GM21528 (cell line): ENCODE results near the gene ADK.

ENCODE experiments used
- ATAC-seq: cut with Tn5 transposase; IDR thresholded peaks from one replicate; pipeline ENCODE4 v1.9.1; 2021; ENCODE audit warnings: mild to moderate bottlenecking, moderate library complexity; ENCODE audit not compliant: unreplicated experiment, low FRiP score

ADK gene

DNA sequence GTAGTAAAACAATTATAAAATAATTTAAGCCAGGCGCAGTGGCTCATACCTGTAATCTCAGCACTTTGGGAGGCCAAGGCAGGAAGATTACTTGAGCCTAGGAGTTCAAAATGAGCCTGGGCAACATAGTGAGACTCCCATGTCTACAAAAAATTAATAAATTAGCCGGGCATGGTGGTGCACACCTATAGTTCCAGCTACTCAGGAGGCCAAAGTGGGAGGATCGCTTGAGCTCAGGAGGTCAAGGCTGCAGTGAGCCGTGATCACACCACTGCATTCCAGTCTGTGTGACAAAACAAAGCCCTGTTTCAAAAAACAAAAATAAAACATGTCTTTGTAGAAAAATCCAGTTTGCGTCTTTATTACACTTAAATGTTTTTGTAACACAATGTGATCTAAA lies 533.4 kb downstream of the ADK start:
- ATAC-seq = no peak

- ATAC-seq = no peak
These were observed 534.5 kb downstream of the ADK start for GRCh38 chr10:74685564-74685963.

DNA sequence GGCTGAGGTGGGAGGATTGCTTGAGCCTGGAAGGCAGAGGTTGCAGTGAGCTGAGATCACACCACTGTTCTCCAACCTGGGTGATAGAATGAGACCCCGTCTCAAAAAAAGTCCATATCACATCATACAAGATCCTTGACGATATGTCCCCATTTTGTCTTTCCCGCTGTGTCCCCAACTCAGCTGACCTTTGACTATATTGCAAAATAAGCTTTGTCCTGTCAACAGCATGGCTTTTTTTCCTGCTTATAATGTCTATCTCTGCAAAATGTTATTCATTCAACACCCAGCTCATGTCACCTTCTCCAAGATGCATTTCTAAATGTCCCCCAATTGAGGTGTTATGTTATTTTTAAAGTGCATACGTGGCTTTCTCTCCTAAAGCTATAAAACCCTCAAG lies 539.4 kb downstream of the ADK start:
- no peak for ATAC-seq

GRCh38 chr10:74691164-74691563 lies 540.1 kb downstream of the ADK start:
- no peak for ATAC-seq

DNA sequence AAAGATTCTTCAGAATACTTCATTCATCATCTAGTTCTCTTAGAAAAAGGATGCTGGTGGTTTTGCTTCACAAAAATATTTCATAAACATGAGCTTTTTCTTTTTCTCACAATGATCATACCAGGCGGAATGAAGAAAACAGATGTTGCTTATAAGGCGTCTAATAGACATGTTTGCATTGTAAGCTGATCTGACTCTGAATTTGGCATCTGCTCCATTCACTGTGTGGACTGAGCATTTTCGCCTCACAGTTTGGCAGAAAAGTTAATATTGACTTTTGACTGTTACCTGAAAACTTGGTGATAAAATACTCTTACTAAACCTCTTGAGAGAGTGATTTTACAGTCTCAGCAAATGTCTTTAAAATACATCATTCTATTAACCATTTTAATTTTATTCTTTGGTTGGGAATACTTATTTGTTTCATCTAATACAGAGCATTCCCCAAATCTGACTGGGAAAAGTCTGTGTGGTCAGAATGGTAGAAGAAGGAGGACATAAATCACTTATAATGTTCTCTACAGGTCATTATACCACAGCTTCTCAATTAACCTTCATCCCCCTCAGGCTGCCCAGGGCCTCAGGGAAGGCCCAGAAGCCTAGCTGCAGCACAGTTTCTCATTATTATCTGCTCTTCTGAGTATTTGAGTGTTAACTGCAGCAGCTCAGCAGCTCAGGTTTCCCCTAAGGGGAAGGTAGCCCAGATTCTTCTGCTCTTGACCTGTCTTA lies 553.8 kb downstream of the ADK start:
- no peak for ATAC-seq

DNA sequence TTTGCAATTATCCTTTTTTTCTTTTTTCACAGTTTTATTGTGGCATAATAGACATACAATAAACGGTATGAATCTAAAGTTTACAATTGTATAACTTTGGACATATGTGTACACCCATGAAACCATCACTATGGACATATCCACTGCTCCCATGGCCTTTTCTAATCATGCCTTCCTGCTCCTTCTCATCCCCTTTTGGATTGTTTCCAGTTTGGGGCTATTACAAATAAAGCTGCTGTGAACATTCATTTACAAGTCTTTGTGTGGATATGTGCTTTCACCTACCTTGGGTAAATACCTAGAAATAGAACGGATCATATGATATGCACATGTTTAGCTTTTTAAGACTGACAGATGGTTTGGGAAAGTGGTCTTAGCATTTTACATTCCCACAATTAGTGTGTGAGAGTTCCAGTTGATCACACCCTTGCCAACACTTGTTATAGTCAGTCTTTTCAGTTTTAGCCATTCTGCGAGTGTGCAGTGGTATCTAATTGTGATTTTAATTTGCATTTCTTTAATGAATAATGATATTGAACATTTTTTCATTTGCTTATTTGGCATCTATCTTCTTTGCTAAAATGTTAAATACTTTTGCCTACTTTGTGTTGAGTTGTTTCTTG lies 554.4 kb downstream of the ADK start:
- ATAC-seq = no peak

- ATAC-seq = no peak
These were observed 555.9 kb downstream of the ADK start for GRCh38 chr10:74706966-74707365.

- no peak for ATAC-seq
These were observed 557.2 kb downstream of the ADK start for GRCh38 chr10:74708246-74708645.

GRCh38 chr10:74718208-74718607 lies 567.2 kb downstream of the ADK start:
- no peak for ATAC-seq

DNA sequence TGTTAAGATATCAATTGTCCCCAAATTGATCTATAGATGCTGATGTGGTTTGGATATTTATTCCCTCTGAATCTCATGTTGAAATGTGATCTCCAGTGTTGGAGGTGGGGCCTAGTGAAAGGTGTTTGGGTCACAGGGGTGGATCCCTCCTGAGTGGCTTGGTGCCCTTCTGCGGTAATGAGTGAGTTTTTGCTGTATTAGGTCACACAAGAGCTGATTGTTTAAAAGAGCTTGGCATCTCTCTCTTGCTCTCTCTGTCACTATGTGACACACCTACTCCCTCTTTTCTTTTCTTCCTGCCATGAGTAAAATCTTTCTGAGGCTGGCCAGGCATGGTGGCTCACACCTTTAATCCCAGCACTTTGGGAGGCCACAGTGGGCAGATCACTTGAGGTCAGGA lies 577.2 kb downstream of the ADK start:
- no peak for ATAC-seq

DNA sequence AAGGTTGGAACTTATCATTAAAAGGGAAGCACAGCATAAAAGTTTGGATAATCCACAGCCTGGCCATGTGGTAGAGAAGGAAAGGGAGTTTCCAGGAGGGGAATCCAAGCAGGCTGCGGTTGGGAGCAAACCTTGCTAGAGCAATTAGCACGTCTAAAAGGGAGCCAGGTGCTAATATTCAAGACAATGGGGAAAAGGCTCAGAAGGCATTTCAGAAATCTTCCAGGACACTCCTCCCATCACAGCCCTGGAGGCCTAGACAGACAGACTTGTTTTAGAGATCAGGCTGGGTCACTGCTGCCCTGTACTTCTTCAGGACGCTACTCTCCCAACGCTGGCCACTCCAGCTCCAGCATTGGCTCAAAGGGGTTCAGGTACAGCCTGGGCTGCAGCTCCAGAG lies 579.2 kb downstream of the ADK start:
- ATAC-seq = no peak

DNA sequence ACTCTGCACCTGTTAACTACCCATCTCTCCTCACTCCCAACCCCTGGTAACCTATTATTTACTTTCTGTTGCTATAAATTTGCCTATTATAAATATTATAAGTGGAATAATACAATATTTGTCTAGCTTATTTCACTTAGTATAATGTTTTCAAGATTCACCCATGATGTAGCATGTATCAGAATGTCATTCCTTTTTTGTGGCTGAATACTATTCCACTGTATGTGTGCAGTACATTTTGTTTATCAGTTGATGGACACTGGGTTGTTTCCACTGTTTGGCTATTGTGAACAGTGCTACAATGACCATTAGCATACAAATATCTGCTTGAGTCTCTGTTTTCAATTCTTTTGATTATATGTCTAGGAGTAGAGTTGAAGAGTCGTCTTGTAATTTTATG lies 582.6 kb downstream of the ADK start:
- no peak for ATAC-seq

- ATAC-seq = no peak
These were observed 585.0 kb downstream of the ADK start for GRCh38 chr10:74736029-74736428.

GRCh38 chr10:74738052-74738451 lies 587.0 kb downstream of the ADK start:
- no peak for ATAC-seq

DNA sequence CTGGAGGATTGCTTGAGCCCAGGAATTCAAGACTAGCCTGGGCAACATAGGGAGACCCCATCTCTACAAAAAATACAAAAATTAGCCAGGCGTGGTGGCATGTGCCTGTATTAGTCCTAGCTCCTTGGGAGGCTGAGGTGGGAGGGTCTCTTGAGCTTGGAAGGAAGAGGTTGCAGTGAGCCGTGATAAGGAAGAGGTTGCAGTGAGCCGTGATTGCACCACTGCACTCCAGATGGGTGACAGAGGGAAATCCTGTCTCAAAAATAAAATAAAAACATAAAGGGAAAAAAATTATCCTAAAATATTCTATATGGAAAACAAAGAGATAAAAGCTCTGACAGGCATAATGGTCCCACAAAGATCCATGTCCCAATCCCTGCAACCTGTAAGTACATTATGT lies 587.5 kb downstream of the ADK start:
- ATAC-seq = no peak

DNA sequence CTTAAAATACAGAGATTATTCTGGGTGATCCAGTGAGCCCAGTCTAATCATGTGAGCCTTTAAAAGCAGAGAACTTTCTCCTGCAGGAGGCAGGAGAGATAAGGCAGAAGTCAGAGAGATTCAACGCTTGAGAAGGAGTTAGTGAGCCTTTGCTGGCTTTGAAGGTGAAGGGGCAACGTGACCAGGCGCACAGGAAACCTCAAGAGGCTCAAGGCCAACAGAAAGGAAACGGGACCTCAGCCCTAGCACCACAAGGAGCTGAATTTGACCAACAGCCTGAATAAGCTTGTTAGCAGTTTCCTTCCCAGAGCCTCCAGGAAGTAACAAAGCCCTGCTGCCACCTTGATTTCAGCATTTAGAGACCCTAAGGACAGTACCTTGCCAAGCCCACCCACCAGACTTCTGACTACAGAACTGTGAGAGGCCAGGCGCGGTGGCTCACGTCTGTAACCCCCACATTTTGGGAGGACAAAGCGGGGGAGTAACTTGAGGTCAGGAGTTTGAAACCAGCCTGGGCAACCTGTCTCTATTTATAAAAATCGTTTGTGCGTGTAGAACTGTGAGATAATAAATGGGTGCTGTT lies 588.1 kb downstream of the ADK start:
- ATAC-seq = peak; percentile 89

DNA sequence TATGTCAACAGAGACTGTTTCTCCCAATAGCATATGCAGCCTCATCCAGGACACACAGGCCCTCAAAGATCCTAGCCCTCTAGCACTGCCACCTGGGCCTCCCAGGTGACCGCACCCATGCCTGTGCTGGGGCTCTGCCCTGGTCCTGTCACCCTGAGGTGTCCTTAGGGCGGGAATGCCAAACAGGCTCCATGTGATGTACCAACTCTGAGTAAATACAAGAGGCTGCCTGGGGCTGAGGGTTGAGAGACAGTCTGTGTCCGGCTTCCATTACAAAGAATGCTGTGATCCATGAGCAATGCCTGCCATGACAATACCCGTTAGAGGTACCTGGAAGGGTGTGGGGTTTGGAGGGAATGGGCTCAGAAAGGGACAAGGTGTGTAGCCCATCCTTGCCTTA lies 592.4 kb downstream of the ADK start:
- no peak for ATAC-seq

GRCh38 chr10:74745449-74745848 lies 594.4 kb downstream of the ADK start:
- ATAC-seq = no peak

GRCh38 chr10:74746813-74747212 lies 595.8 kb downstream of the ADK start:
- ATAC-seq = no peak

- ATAC-seq = no peak
These were observed 597.5 kb downstream of the ADK start for GRCh38 chr10:74748468-74749031.

DNA sequence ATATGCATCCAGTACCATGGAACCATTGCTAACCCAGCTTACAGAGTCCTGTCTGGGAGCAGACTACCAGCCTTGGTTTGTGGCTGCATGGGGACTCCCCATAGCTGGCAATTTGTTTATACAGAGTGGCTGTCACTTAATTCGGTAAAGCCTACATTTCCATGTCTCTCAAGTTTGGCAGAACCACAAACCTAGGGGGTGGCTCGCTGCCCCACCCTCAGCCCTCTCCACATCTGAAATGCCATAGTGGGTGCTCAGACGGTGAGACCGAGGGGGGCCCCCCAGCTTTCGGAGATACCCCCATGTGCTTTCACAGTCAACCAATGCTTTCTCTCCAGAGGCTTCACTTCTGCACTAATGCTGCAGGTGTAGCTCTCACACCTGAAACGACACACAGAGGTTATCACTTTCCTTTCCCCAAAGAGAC lies 599.8 kb downstream of the ADK start:
- no peak for ATAC-seq
